Activated T-helper 9 cell treated with anti-CD3 and anti-CD28 coated beads, Interleukin-2, amount 50 U/mL, for 16 hours (primary cell): Measurements from ENCODE around the gene TARBP2.
A peak's percentile ranks its signal among the peaks of the same experiment; 100 is the strongest.

ENCODE experiments used
- DNase-seq: peaks from one replicate; pipeline ENCODE4 v3.0.0-alpha.2; 2020; ENCODE audit warnings: low read depth

Gene TARBP2

DNA sequence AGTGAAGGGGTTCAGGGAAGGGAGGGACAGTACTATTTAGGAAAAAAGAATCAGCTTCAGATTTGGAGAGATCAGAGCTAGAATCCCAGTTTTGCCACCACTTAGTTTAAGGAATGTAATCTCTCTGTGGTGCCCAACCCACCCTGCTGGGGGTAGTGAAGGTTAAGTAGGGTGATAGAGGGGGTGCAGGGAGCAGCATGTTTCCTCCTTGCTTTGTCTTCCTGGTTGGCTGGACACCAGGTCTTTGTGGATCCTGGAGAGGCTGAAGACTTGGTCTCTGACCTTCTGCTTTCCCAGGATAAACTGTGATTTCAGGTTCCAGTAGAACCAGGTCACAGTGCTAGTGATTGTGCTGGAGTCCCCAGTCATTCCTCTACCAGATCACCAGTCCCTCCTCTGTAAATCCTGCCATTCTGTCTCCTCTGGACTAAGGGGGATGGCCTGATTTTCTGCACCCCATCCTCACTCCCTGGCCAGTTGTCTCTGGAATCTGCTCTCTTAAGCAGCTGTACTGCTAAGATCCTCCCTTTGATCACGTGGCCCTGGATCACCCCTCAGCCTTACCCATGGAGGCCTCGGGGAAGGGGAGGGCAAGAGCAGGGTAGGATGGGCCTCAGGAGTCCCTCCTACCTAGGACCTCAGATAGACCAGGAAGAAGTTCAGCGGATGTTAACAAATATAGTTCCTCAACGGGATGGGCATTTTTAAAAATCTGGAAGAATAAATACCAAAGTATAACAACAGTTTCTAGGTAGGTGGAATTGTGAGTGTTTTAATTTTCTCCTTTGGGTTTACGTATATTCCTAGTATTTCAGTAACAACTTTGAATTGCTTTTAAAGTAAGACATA, 5.0 kb upstream of the TARBP2 start:
- no peak for DNase-seq

DNA sequence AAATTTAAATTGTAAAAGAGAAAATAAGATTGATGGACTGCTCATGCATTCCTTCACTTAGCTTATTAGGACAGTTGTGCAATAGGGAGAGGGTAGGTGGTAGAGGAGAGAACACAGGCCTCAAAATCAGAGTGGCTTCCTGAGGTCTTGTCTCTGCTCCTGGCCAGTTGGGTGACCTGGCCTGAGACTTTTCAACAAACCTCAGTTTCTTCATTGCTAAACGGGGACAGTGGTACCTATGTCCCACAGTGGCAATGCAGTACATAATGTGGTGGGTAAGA, 4.4 kb upstream of the TARBP2 start:
- no peak for DNase-seq

DNA sequence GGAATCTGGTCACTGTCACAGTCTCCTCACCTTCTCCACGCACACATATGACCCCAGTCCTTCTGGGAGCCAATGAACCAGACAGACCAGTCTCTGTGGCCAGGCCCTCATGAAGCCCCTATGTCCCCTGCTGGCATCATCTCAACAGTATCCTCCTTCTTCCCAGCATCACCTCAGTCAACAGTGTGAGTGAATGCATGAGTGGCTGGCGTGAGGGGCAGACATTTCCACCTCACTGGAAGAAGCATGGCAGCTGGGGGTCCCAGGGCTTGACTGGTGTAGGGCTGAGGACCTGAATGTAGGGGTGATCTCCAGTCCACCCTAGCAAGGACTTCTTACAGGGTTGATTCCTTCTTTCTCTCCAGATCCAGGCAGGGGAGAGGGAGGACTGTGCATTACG, 3.6 kb upstream of the TARBP2 start:
- no peak for DNase-seq

DNA sequence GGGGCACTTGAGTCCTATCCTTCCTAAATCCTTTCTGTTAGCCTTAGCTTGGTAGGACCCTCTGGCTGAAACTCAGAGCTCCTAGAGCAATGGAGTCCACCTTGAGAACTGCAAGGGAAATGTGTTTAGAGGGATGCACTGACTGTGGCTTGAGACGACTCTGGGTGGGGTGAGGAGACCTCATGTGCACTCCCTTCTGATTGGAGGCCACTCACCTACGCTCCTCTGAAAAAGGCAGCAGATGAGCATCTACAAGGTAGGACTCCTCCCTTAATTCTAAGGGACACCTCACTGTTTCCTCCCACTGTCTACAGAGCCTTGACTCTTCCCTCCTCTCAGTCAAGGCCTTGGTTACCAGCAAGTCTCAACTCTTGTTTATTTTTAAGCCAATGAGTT, 2.9 kb upstream of the TARBP2 start:
- DNase-seq, result no peak

DNA sequence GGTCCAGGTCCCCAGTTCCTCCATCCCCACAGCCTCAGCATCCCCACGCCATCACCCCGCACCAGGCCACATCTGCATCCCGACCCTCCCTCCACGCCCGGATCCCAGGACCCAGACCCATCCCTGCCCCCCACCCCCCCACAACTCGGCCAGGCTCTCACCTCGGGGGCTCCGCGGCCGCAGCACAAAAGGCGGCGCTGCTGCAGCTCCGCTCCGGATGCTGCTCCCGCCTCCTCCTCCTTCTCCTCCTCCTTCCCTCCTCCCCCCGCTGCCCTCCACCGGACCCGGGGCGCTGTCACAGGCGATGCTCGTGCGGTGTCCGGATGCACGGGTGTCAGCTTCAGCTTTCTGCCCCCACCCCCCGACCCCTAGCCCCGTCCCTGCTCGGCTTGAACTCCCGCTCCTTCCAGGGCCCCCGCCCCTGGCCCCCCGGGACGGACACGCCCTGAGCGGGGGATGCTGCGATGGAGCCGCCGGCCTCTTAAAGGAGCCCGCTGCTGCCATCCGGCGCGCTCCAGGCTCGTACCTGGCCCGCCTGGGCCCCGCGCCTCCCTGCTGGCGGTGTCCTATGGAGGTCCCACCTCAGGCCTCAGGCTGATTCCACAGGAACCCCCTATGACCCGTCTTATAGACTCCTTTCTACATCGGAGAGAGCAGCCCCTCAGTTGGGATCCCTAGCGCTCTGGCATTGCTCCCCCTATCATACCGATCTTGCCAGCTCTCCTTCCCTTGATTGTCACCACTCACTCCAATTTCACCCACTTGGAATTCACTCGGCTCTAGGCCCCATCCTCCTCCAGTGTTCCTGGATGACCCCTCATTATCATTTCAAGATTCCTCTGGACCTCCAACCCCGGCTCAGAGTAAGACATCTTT, 1.6 kb upstream of the TARBP2 start, which contains the start of gene MAP3K12:
Gene MAP3K12, minus strand, starts transcription at position 193 of the 876 bp plus-strand sequence. CDS start 12,067 bp downstream, outside the sequence.
- DNase-seq, result peak; percentile 40

DNA sequence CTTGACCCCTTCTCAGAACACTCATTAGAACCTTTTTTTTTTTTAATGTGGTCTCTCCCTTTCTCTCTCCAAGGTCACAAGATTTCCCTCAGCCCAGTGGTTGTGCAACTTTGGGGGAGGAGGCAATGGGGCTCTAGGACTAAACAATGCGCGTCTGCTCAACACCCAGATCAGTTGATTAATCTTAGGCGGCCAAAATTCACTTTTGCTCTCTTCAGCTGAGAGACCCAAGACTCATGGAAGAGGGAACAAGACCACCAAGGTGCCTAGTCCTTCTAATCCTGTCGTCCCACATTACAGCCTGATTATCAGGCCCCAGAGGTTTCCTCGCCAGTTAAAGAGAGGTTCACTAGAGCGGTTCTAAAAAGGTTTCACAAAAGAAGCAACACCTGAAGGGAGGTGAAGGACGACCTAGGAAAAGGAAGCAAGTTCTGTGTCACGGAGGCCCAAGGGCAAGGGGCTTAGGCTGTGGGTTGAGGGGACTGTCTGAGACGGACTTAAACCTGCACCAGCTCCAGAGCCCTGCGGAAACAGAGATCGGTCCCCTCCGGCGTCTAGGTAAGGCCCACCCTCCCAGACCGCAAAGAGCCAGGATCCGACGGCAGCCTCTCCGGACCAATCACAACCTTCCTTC, 824 bp upstream of the TARBP2 start:
- no peak for DNase-seq

DNA sequence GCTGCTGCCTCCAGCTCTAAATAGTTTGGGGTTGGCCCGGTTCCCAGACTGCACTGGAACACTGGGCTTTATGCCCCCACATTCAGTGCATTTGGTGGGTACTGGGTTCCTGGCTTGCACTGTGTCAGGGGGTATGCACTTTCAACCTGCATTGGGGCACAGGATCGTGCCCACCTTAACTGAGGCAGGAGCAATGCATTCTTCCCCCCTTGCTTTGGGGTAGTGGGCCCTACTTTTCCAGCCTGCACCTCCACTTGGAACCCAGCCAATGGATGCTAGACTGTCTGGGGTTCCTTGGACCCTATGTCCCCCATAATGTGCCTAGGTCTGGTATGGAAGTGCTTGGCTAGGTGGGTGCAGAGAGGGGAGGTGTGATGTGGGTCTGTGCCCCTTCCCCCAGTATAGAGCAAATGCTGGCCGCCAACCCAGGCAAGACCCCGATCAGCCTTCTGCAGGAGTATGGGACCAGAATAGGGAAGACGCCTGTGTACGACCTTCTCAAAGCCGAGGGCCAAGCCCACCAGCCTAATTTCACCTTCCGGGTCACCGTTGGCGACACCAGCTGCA, 615 bp downstream of the TARBP2 start:
- no peak for DNase-seq

DNA sequence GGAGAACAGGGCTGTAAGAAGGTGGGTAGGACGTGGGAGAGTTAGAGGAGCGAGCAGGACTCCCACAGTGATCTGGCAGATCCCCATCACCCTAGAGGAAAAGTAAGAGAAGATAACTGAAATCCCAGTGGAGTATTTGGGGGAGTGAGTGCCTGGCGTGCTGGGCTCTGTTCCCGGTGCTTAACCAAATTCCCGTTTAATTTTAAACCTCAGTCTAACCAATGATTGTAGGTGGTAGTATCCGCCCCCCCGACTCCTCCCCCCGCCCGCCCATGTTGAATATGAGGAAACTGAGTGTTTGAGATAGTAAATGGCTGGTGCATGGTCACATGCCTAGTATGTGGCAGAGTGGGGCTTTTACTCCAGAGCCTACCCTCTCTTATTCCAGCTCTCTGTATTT, 1.2 kb downstream of the TARBP2 start:
- no peak for DNase-seq

DNA sequence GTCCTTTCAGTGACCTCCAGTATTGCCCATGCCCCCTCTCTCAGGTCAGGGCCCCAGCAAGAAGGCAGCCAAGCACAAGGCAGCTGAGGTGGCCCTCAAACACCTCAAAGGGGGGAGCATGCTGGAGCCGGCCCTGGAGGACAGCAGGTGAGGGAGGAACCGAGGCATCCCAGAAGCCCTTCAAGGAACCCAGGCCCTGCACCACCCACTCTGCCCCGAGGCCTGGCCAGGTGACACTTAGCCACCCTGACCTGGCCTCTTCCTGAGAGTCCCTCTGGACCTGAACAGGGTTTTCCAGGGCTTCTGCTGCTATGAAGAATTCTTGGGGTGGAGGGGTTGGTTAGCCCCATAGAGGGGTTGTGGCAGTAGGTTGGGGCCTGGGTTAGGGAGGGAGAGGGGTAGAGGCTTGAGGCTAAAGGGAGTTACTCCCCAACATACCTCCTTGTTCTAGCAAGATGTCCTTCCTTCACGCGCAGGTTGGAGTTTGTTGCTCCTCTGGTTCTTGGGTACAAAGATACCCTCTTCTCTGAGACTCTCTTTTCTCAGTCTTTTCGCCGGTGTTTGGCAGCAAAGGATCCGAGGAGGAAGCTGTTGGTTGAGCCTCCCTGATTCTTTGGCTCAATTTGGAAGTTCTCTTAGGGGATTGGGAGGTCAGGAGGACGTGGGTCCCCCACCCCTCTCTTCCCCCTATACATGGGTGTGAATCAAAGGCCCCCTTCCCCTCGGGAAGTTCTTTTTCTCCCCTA, 2.1 kb downstream of the TARBP2 start:
- DNase-seq, result no peak

DNA sequence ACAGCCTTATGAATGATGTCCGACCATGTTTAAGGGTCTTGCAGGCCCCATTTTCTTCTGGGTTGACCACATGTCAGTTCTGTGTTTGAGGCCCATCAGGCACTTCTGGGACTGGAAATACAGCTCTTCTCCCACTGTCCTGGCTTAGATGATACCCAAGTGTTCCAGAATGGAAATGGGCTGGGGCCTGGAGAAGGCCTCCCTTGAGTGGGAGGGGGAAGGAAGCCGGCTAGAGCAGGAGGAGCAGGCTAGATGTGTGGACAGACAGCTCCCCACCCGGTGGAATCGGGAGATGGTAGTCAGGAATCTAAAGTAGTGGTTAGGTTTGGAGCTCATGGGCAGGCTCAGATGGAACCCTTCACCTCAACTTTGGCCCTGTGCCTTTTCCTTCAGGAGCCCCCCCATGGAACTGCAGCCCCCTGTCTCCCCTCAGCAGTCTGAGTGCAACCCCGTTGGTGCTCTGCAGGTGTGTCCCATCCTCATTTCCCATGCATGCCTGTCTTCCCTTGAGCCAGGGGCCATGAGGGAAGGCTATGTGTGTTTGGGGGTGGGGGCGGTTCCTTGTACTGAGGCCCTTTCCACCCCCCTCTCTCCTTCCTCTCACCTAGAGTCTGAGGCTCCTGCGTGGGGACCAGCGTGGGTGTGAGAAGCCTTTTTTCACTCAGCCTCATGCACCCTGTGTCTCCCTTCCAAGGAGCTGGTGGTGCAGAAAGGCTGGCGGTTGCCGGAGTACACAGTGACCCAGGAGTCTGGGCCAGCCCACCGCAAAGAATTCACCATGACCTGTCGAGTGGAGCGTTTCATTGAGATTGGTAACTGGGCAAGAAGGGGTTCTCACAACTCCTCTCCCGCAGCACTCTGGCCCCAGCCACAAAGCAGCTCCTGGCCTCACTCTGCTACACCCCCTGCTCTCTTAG, 3.2 kb downstream of the TARBP2 start:
- DNase-seq, result no peak

DNA sequence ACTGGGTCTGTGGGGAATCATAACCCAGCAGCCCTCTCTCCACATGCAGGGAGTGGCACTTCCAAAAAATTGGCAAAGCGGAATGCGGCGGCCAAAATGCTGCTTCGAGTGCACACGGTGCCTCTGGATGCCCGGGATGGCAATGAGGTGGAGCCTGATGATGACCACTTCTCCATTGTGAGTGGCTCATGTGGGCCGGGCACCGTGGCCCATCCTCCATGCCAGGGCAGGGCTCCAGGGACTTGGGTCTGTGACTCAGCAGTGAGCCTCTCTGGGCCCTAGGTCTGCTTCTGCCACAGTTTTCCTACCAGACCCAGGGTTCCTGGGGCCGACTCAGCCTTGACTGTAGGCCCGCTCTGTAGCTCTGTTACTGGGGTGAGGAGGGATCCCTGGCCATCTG, 4.0 kb downstream of the TARBP2 start:
- DNase-seq, result no peak

DNA sequence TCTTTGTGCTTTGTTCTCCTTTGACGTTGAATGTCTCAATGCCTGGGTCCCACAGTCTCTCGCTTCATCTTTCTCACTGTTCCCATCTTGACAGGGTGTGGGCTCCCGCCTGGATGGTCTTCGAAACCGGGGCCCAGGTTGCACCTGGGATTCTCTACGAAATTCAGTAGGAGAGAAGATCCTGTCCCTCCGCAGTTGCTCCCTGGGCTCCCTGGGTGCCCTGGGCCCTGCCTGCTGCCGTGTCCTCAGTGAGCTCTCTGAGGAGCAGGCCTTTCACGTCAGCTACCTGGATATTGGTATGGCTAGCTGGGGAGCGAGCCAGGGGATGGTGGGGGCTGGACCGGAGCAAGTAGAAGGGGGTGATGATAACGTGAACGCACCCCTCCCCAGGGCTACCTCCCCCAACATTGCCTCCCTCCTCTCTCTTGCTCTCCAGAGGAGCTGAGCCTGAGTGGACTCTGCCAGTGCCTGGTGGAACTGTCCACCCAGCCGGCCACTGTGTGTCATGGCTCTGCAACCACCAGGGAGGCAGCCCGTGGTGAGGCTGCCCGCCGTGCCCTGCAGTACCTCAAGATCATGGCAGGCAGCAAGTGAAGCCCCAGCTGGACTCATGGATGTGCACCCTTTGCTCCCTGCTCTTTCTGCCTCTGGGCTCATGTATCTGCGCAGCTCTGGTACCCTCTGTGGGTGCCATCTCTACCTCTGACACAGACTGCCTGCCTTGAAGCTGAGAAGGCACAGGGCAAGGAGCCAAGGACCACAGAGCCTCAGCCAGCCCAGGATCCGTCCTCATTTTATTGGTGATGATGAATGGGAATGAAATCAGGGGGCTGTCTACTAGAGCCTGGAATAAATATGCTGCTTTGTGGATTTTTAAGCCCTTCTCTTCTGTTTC, 4.7 kb downstream of the TARBP2 start:
- no peak for DNase-seq

DNA sequence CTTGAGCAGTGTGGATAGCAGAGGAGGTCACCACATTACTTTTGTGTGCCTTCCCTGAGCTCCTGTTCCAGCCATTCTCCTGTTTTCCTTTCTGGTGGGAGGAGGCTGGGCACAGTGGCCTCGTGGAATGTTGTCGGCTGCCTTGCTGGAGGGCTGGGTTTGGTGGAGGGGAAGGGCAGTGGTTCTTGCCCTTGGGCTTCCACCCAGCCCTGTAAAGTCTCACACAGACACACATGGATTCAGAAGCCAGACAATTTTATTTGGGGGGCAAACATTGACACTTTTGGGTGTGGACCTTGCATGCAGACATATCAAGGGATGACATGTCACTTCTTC, 5.3 kb downstream of the TARBP2 start:
- no peak for DNase-seq

DNA sequence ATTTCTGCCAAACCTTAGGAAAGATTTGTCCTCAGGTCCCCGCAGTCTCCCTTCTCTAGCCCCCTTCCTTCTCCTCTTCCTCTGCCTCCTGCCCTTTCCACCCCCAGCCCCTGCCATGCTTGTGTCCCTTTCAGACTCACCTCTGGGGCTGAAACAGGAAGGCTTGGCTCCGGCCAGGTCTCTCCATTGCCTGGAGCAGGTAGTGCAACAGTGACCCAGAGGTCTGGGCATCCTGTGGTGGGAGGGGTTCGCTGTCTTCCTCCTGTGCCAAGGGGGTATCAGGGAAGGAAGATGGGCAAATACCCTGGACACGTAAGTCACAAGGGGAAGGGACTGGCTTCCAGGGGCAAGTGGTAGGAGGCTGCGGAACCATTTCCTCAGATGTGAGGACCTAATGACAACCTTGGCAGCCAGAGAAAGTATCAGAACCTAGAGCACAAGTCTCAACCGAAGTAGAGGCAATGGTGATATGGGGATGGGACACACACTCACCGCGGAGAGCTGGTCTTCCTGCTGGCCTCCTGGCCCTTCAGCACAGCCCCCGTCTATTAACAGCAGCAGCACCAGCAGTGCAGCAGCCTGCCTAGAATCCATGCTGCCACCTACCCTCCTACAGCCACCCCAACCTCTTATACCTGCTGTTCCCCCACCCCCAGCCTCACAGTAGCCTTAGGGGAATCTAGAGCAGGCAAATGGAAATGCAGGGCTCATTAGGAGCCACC, 6.0 kb downstream of the TARBP2 start, which contains the start of gene NPFF:
Gene NPFF, minus strand, starts transcription at position 604 of the 722 bp plus-strand sequence. Its CDS starts 10 bp downstream, at position 594.
- DNase-seq, result no peak

DNA sequence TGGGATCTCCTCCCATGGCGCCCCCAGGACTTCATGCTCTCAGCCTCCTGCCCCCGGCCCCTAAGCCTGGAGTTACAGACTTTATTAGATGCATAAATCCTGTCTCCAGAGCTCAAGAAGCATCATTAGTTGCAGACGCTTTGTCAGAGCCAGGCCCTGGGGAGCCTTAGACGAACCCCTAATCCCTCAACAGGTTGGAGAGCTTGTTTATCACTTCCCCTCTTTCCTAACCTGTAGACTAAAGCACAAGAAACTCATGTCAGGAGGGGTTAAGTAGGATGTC, 6.5 kb downstream of the TARBP2 start:
- no peak for DNase-seq

DNA sequence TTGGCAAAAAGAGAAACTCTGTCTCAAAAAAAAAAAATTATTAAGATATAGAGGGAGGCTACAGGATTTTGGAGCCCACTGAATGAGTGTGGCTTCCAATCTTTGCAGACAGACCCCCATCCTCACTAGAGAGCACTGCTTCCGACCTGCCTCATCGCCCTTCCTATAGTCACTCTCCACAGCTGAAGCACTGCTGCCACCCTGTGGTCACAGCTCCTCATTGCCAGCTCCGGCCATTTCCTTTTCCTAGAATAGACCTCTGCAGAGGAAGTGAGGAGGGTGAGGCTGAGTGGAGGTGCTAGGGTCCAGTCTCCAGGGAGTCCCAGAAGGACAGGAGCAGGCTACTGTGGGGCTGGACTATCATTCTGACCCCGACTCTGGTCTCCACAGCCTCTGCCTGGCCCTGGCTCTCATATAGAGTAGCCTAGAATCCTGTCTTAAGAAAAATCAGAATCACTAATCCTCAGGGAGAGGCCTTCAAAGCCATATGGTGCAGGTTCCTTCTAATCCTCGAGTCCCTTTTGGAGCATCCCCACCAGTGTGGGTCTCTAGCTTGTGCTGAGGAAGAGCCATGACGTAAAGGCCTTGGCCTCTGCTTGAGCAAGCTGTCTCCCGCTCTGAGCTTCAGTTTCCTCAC, 7.6 kb downstream of the TARBP2 start:
- peak; percentile 67 for DNase-seq

DNA sequence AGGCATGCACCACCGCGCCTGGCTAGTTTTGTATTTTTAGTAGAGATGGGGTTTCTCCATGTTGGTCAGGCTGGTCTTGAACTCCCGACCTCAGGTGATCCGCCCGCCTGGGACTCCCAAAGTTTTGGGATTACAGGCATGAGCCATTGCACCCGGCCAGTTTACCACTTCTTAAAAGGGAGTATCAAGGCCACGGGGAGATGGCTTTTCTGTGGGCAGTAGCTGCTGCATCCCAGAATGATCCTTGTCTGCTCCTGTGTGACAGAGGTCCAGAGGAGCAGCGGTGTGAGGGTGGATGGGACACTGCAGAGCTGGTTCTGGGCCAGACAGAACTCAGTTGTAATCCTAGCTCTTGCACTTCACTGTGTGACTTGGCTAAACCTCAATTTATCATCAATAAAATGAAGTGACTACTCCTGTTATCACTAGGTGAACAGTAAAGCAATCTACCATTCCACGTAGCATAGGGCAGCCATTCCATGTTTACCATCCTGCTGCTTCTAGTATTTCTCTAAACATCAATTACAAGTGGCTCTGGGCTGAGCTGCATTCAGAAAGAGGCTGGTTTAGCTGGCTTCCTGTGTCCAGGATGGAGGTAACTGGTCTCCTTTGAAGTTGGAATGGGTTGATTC, 9.2 kb downstream of the TARBP2 start:
- DNase-seq, result no peak

DNA sequence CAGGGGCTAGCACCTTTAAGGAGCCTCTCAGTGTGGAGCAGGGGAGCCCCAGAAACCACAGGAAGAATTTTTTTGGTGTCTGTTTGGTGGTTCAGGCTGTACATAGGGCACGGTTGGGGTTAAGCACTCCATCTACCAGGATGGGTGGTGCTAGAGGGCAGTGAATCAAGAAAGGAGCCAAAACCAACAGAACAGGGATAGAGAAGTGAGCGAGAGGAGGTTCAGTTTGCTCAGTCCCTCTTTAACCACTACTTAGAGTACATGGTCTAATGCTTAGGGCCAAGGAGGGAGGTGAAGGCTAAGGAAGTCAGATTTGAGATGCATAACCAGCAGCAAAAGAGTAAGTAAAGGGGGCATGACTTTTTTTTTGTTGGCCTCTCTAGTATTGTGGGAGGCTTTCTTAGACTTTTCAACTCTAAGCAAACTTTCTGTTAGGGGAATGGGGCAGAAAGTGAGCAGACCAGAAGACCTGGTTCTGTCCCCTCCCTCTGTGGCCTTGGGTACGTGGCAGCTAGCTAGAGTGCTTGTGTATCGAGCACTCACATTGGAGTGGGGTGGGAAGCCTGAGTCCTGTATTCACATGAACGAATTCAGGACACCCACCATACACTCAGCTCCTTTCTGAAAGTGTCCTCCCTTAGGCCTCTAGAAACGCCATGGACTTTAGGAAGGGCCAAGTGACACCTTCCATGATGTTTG, 12.8 kb downstream of the TARBP2 start:
- DNase-seq, result no peak
